Coronary artery (tissue), 2 donors: ENCODE data around the gene HEG1.

ENCODE experiments used
- DNase-seq: peaks from one replicate; pipeline ENCODE4 v3.0.0-alpha.2; 2017; ENCODE audit warnings: low spot score
- H3K27ac ChIP-seq, 2 donors: fragments of 200-600 bp; sonication (generic); one replicate each; pipeline ENCODE4 v1.5.1; 2016 to 2019
- H3K4me3 ChIP-seq: fragments of 200-600 bp; sonication (generic); 2 replicates; pipeline ENCODE4 v1.5.1; 2016; ENCODE audit warnings: mild to moderate bottlenecking, moderate library complexity
- TF ChIP-seq, protein P1 (sequence below): fragments of 200-600 bp; sonication (generic); IDR thresholded peaks from one replicate; pipeline ENCODE4 v1.5.1; 2019; ENCODE audit warnings: antibody characterized with exemption

Gene HEG1

DNA sequence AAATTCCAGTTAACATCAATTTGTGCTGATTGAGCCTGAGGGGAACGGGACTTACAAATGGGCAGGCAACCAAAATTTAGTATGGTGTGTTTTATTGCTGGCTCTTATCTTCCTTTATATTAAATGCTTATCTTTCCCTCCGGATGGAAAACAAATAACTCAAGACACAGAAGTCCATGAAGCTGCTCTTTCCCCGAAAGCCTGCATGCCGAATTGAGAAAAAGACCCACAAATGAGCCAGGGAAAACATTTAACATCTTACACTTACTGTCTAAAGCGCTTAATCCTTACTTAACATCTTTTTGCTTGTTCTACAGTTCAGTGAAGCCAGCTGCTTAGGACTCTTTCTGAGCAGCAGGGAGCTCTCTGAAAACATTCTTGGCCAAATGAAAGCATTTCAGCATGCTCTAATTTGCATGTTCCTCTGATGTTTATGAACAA, 49.5 kb downstream of the HEG1 start:
- no peak for DNase-seq
- TF ChIP-seq, protein P1, sequence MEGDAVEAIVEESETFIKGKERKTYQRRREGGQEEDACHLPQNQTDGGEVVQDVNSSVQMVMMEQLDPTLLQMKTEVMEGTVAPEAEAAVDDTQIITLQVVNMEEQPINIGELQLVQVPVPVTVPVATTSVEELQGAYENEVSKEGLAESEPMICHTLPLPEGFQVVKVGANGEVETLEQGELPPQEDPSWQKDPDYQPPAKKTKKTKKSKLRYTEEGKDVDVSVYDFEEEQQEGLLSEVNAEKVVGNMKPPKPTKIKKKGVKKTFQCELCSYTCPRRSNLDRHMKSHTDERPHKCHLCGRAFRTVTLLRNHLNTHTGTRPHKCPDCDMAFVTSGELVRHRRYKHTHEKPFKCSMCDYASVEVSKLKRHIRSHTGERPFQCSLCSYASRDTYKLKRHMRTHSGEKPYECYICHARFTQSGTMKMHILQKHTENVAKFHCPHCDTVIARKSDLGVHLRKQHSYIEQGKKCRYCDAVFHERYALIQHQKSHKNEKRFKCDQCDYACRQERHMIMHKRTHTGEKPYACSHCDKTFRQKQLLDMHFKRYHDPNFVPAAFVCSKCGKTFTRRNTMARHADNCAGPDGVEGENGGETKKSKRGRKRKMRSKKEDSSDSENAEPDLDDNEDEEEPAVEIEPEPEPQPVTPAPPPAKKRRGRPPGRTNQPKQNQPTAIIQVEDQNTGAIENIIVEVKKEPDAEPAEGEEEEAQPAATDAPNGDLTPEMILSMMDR = no peak
- no peak overlapping the region for H3K27ac ChIP-seq
- no peak overlapping the region for H3K4me3 ChIP-seq

GRCh38 chr3:125005676-125006075, 50.1 kb downstream of the HEG1 start:
- TF ChIP-seq, protein P1 = no peak

DNA sequence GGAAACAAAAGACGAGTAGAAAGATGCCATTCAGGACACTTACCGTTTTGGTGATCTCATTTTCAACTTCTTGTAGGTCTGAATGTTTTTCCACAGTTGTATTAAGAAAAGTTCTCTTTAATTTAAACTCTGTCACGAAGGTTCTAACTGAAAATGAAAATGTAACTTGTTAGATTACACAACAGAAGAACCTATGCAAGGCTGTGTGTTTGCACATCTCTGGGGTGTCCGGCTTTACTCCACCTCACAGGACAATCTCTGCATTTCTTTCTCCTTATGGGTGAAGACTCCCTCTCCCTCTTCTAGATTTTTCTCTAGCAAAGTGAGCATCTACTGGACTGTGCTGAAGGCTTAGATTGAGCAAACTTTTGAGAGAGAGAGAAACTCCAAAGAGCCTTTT, 50.6 kb downstream of the HEG1 start:
- TF ChIP-seq, protein P1 = no peak
- H3K27ac ChIP-seq = no peak overlapping the region
- DNase-seq = no peak
- no peak overlapping the region for H3K4me3 ChIP-seq

More at GRCh38 chr3:125005676-125006075, 50.1 kb downstream of the HEG1 start:
- Histone ChIP-seq H3K27ac (no peak overlapping the region), H3K4me3 (no peak overlapping the region)
- no peak for DNase-seq

DNA sequence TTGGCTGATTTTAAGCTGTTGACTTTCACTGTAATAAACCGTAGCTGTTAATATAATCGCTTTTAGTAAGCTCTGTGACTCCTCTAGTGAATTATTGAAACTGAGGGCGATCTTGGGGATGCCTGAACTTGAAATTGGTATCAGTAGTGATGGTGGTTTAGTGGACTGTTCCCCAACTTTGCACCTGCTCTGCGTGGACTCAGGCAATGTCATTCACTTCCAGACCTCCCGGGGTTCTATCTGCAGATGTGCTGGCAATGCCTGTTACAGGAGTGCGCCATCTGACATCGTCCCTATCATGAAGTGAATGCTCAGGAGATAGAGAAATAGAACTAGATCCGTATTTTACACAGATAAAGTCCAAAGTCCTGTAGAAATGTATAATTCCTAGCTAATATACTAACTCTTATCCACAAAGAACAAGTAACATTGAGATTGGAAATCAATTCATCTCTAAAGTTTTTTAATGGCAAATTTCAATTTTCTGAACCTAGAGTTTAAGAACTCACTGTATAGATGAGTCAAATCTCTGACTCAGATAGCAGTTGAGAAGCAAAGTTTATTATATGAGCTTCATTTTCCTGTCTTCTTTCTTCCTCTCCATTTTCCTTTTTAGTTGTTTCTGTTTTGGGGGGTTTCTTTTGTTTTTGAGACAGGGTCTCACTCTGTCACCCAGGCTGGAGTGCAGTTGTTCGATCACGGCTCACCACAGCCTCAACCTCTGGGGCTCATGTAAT, 51.8 kb downstream of the HEG1 start:
- Histone ChIP-seq H3K4me3 (no peak overlapping the region), H3K27ac (no peak overlapping the region)
- DNase-seq = no peak
- TF ChIP-seq, protein P1 = no peak

DNA sequence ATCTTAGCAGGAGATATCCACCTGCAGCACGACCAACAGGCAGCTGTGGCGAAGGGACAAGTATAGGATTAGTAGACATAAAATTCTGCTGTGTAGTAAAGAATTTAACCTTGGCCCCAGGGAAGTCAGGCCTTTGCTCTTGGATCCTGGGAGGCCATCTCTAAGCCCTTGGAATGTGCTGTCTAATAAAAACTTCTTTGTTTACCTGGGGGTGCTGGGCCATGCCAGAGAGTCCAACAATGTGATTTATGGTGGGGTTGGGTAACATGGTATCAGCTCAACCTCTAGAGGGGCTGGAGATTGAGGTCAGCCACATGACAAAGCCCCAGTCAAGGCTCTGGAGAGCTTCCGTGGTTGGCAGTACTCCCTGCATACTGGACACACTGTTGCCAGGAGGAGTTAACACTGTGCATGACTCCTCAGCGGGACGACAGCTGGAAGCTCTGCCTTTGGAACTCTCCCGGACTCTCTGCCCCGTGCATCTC, 52.4 kb downstream of the HEG1 start:
- DNase-seq = no peak
- no peak overlapping the region for H3K4me3 ChIP-seq
- TF ChIP-seq, protein P1 = no peak
- no peak overlapping the region for H3K27ac ChIP-seq

GRCh38 chr3:125002414-125003368, 53.1 kb downstream of the HEG1 start:
- no peak for DNase-seq
- TF ChIP-seq, protein P1 = no peak
- H3K4me3 ChIP-seq = no peak overlapping the region

More at GRCh38 chr3:125002414-125003368, 53.1 kb downstream of the HEG1 start:
- H3K27ac ChIP-seq = no peak overlapping the region
